ENCODE measurements around the gene NFIA. TPM values are rescaled to one million over a fixed set of nuclear protein-coding genes. Genes with fewer than 3 reads are reported as not detected.

The NFIA gene
- total and polyA plus RNA-seq, 9 of the 15 experiments (the other 6 are each of a cell fraction or from before 2014, with no cell fraction given), result 5.3 to 24.9 (median 9.8) TPM

GRCh38 chr1:61142043-61142440 lies 59.7 kb downstream of the NFIA start:
- Histone ChIP-seq H3K4me3 (no peak overlapping the region), H3K27ac (ENCODE audit: extremely low read depth, low read depth, low read length) (peak overlapping the region; percentile 51), H3K9ac (ENCODE audit: insufficient read depth in 1 of 2, low read depth in 2 of 2, low read length in 2 of 2) (peak overlapping the region in 1 of 2 experiments; percentile 48; a peak in 1 of 4 replicates), H3K79me2 (ENCODE audit: control insufficient read depth, insufficient read depth, low read length) (peaks cover 80% of the 10 kb centered on the region), H4K20me1 (replicated peaks; ENCODE audit: control insufficient read depth, insufficient read depth, low read length) (no peaks in the 10 kb centered on the region), H3K4me1 (replicated peaks in 1 of 2; ENCODE audit: control insufficient read depth in 2 of 2, insufficient read depth in 2 of 2, low read length in 2 of 2) (peaks cover 8 to 33% of the 10 kb centered on the region in 2 experiments), H3K9me1 (ENCODE audit: control insufficient read depth, insufficient read depth, low read length) (no peaks in the 10 kb centered on the region), H3K9me3 (replicated peaks; ENCODE audit: control insufficient read depth, insufficient read depth, low read depth, low read length) (no peaks in the 10 kb centered on the region), H2AFZ (ENCODE audit: low read depth, low read length) (peak overlapping the region; percentile 57; the same call in 1 of the 2 replicates), H3K36me3 (ENCODE audit: control insufficient read depth, insufficient read depth, low read length) (peaks cover 22% of the 10 kb centered on the region; the same call in 2 of the 3 replicates), H3K27me3 (ENCODE audit: control insufficient read depth in 2 of 2, insufficient read depth in 2 of 2, low read length in 2 of 2) (no peaks in the 10 kb centered on the region), H3K4me2 (ENCODE audit: insufficient read depth, low read length) (no peak overlapping the region)
- no peak for FAIRE-seq
- intact Hi-C loops (cut with micrococcal nuclease), result loop anchor here (5.0 kb wide), 1 partner anchor 90 kb away; no protein-coding TSS in a partner anchor
- ChIA-PET CTCF (ENCODE audit: low intra/inter-chr PET ratio) (no interaction called here), POLR2A (interaction anchor here (0.5 to 3.4 kb wide), 6 partner anchors 8 to 91 kb away, joined by 3 to 12 read pairs (median 4); no protein-coding TSS in a partner anchor)
- ATAC-seq, result no peak
- DNase-seq (ENCODE audit: extremely low read depth in 1 of 4, low spot score in 3 of 4), result no peak
- in situ Hi-C loops (cut with MboI), result no loop called here
- BruUV-seq (replicated peaks), result no TSS peak
- 90% methylated on average over 1 of the region's 1 CpG for WGBS (ENCODE audit: insufficient coverage, low coverage, missing lambda C conversion rate)
- TF ChIP-seq ZNF140 (CRISPR knock-in tag; IDR thresholded peaks at IDR 0.05) (no peak), CEBPG (CRISPR knock-in tag; IDR thresholded peaks at IDR 0.05) (no peak), CEBPG (tag; conservative IDR thresholded peaks at IDR 0.05 in 1 of 2, IDR thresholded peaks at IDR 0.05 in 1 of 2) (peak; percentile 13 to 39; a peak in 1 of 4 replicates), PRPF4 (IDR thresholded peaks at IDR 0.05; ENCODE audit: insufficient read depth, low read depth, low read length, poor library complexity, severe bottlenecking) (no peak), NR4A1 (CRISPR knock-in tag; IDR thresholded peaks at IDR 0.05) (no peak), NR4A1 (tag; IDR thresholded peaks at IDR 0.05) (0 out of 2 replicates have a peak, but pooled peaks have one; percentile 0), SIN3B (IDR thresholded peaks at IDR 0.05; ENCODE audit: low read depth) (no peak), ZNF512 (tag; IDR thresholded peaks at IDR 0.05) (peak; percentile 32; the same call in 1 of the 2 replicates), HMG20A (CRISPR knock-in tag; conservative IDR thresholded peaks at IDR 0.05) (no peak), CBFB (CRISPR knock-in tag; IDR thresholded peaks at IDR 0.05) (no peak), BRF1 (IDR thresholded peaks at IDR 0.05; ENCODE audit: borderline replicate concordance, extremely low read depth, insufficient read length) (no peak), TEAD4 (IDR thresholded peaks at IDR 0.05; ENCODE audit: low read length) (0 out of 2 replicates have a peak, but pooled peaks have one; percentile 1), TEAD4 (CRISPR knock-in tag; IDR thresholded peaks at IDR 0.05; ENCODE audit: borderline replicate concordance) (no peak), ZNF644 (tag; IDR thresholded peaks at IDR 0.05; ENCODE audit: low read depth) (peak; percentile 7; the same call in 1 of the 2 replicates), MCM7 (IDR thresholded peaks at IDR 0.05) (no peak), THRB (CRISPR knock-in tag; conservative IDR thresholded peaks at IDR 0.05) (no peak)
- TF ChIP-seq, protein P1, sequence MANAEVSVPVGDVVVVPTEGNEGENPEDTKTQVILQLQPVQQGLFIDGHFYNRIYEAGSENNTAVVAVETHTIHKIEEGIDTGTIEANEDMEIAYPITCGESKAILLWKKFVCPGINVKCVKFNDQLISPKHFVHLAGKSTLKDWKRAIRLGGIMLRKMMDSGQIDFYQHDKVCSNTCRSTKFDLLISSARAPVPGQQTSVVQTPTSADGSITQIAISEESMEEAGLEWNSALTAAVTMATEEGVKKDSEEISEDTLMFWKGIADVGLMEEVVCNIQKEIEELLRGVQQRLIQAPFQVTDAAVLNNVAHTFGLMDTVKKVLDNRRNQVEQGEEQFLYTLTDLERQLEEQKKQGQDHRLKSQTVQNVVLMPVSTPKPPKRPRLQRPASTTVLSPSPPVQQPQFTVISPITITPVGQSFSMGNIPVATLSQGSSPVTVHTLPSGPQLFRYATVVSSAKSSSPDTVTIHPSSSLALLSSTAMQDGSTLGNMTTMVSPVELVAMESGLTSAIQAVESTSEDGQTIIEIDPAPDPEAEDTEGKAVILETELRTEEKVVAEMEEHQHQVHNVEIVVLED (CRISPR knock-in tag; IDR thresholded peaks at IDR 0.05), result no peak
